Measurements from ENCODE around the gene UPK2.

DNA sequence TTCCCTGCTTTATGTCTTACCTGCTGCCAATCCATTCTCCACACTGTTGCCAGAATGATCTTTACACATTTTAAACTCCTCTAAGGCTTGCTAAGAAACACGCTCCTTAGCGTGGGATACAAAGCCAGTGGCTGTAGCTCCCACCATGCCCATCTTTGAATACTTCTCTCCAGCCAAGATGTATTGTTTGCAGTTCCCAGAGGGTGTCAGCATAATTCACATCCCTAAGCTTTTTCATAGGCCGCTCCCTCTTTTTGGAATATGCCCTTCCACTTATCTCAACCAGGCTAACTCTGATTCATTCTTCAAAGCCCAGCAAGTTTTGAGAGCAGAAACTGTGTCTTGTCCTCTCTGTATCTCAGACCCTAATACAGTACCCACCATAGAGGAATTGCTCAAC, 8.1 kb upstream of the UPK2 start:
- TF ChIP-seq POLR2AphosphoS5 (IDR thresholded peaks at IDR 0.05; ENCODE audit: low read depth, low read length) (no peak), FOXP2 (optimal IDR thresholded peaks at IDR 0.05; ENCODE audit: borderline replicate concordance, extremely low read depth, extremely low read length, insufficient read depth) (no peak), TAF1 (IDR thresholded peaks at IDR 0.05; ENCODE audit: borderline replicate concordance, insufficient read depth, low read length) (no peak)
